Measurements from ENCODE around the gene MDM4.

DNA sequence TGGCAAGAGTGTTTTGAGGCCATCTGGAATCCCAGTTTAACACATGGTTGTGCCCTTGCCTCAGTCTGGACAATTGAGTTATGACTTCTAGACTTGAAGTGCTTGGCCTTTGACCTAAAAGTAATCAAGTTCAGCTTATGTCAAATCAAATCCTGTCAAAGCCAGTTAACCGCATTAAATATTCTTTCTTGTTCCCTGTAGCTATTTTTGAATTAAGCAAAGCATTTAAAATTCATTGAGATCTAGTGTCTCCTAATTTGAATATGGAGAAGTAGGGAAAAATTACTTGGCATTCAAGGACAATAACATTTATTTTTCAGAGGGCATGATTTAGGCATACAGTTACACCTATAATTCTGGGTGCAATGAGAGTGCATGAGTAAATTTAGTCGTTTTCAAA lies 32.1 kb downstream of the MDM4 start:
- TF ChIP-seq, protein P1, sequence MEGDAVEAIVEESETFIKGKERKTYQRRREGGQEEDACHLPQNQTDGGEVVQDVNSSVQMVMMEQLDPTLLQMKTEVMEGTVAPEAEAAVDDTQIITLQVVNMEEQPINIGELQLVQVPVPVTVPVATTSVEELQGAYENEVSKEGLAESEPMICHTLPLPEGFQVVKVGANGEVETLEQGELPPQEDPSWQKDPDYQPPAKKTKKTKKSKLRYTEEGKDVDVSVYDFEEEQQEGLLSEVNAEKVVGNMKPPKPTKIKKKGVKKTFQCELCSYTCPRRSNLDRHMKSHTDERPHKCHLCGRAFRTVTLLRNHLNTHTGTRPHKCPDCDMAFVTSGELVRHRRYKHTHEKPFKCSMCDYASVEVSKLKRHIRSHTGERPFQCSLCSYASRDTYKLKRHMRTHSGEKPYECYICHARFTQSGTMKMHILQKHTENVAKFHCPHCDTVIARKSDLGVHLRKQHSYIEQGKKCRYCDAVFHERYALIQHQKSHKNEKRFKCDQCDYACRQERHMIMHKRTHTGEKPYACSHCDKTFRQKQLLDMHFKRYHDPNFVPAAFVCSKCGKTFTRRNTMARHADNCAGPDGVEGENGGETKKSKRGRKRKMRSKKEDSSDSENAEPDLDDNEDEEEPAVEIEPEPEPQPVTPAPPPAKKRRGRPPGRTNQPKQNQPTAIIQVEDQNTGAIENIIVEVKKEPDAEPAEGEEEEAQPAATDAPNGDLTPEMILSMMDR (conservative IDR thresholded peaks at IDR 0.05; ENCODE audit: low read length) = no peak
- no peak for TF ChIP-seq EZH2phosphoT487 (IDR thresholded peaks at IDR 0.05; ENCODE audit: borderline replicate concordance, low read depth, low read length)

Data from OCI-LY7 (cell line).